PFSK-1 (cell line): ENCODE data around the gene GCM1. TPM values are rescaled to one million over a fixed set of nuclear protein-coding genes. Genes with fewer than 3 reads are reported as not detected.

Source experiments
- FOXP2 ChIP-seq: optimal IDR thresholded peaks from 2 replicates; pipeline ENCODE3; 2011; ENCODE audit warnings: borderline replicate concordance, control low read depth, inconsistent platforms; ENCODE audit not compliant: insufficient read depth; ENCODE audit errors: extremely low read length, extremely low read depth
- POLR2AphosphoS5 ChIP-seq: IDR thresholded peaks from 2 replicates; pipeline ENCODE4 v1.6.1; 2012; ENCODE audit warnings: low read depth, mild to moderate bottlenecking, control low read depth, low read length, moderate library complexity
- REST ChIP-seq, 2 experiments: IDR thresholded peaks; 2 replicates each; pipeline versions ENCODE4 v1.6.1 to v1.8.0; 2011 to 2012; ENCODE audit warnings: low read depth in 2 of 2, low read length in 2 of 2, control low read depth in 1 of 2, inconsistent platforms in 1 of 2, mild to moderate bottlenecking in 1 of 2, moderate library complexity in 1 of 2; ENCODE audit not compliant: insufficient read depth in 1 of 2
- SIN3A ChIP-seq: IDR thresholded peaks from 2 replicates; pipeline ENCODE4 v1.6.1; 2012; ENCODE audit warnings: mild to moderate bottlenecking, low read length, moderate library complexity, borderline replicate concordance; ENCODE audit not compliant: insufficient read depth
- TAF1 ChIP-seq: IDR thresholded peaks from 2 replicates; pipeline ENCODE4 v1.6.1; 2012; ENCODE audit warnings: low read length, control low read depth, borderline replicate concordance; ENCODE audit not compliant: insufficient read depth
- polyA plus RNA-seq: library from polyadenylated mRNA; unstranded; fragments of >200 nt; gene quantifications from one replicate; pipeline ENCODE4 v1.2.1, GENCODE V29; 2012; ENCODE audit warnings: low read depth, missing spikeins; ENCODE audit not compliant: insufficient read length

The GCM1 gene
- 0.13 TPM for polyA plus RNA-seq

DNA sequence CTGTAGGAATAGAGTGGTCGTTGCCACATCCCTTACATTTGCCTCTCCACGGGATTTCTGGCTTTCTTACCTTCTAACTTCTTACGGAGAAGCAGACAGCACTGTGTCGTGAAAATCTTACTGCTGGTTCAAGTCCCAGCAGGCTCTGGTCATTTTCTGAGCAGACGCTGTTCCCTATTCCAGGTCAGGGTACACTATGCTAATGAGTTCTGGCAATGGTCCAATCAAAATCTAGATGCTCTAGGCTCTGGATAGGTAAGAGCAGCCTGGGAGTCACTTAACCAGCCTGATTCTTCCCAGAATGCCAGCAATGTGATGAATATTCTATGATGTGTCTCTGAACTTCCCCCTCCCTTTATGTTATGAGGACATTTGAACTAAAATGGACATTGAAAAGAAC, at the start of gene GCM1:
Gene GCM1 (minus strand): TSS at position 158 of the 400 bp plus-strand sequence. CDS start 3,209 bp downstream, outside the sequence.
- TF ChIP-seq SIN3A (no peak), POLR2AphosphoS5 (no peak), TAF1 (no peak), REST (IDR thresholded peaks at IDR 0.05; ENCODE audit: insufficient read depth in 1 of 2, low read depth in 2 of 2, low read length in 2 of 2) (no peak), FOXP2 (no peak)

- TF ChIP-seq SIN3A (no peak), POLR2AphosphoS5 (no peak), FOXP2 (no peak), TAF1 (no peak), REST (IDR thresholded peaks at IDR 0.05; ENCODE audit: insufficient read depth in 1 of 2, low read depth in 2 of 2, low read length in 2 of 2) (no peak)
These were observed 48.9 kb upstream of the GCM1 start for GRCh38 chr6:53197553-53197952.

DNA sequence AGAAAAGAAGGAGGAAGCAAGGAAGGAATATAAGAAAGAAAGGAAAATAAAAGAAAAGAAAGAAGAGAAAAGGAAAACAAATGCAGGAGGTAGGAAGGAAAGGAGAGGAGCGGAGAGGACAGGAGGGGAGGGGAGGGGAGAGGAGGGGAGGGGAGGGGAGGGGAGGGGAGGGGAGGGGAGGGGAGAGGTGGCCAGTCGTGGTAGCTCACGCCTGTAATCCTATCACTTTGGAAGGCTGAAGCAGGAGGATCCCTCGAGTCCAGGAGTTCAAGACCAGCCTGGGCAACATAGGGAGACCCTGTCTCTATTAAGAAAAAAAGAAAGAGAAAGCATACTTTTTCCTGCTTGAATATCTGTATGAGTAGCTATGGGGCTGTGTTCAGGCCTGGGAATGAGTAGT, 46.4 kb upstream of the GCM1 start:
- TF ChIP-seq REST (IDR thresholded peaks at IDR 0.05; ENCODE audit: insufficient read depth in 1 of 2, low read depth in 2 of 2, low read length in 2 of 2) (no peak), FOXP2 (no peak), POLR2AphosphoS5 (no peak), SIN3A (no peak), TAF1 (no peak)

- no peak for TF ChIP-seq TAF1
- TF ChIP-seq REST (IDR thresholded peaks at IDR 0.05; ENCODE audit: insufficient read depth in 1 of 2, low read depth in 2 of 2, low read length in 2 of 2) = no peak
- TF ChIP-seq POLR2AphosphoS5 = no peak
- no peak for TF ChIP-seq SIN3A
- no peak for TF ChIP-seq FOXP2
These were observed 44.1 kb upstream of the GCM1 start for GRCh38 chr6:53192682-53193188.

GRCh38 chr6:53189554-53189953, 40.9 kb upstream of the GCM1 start:
- TF ChIP-seq REST (IDR thresholded peaks at IDR 0.05; ENCODE audit: insufficient read depth in 1 of 2, low read depth in 2 of 2, low read length in 2 of 2) (no peak), TAF1 (no peak), FOXP2 (no peak), SIN3A (no peak), POLR2AphosphoS5 (no peak)
